ENCODE measurements around the gene MKRN3.
"Not testable (repeated sequence)": the region's sequence is repeated elsewhere in the genome, so short reads cannot be mapped to it uniquely, and the experiment has no call there.

MKRN3 gene

GRCh38 chr15:23589012-23589411 is 23.5 kb downstream of the MKRN3 start:
- DNase-seq = no peak

GRCh38 chr15:23594252-23594770 is 28.8 kb downstream of the MKRN3 start:
- no peak for DNase-seq

- DNase-seq = no peak
Measured at GRCh38 chr15:23595368-23595767, 29.9 kb downstream of the MKRN3 start.

GRCh38 chr15:23596736-23597135 is 31.3 kb downstream of the MKRN3 start:
- no peak for DNase-seq

GRCh38 chr15:23597278-23597677 is 31.8 kb downstream of the MKRN3 start:
- not testable (repeated sequence) for DNase-seq

- DNase-seq = no peak
Measured at GRCh38 chr15:23599053-23599452, 33.6 kb downstream of the MKRN3 start.

- no peak for DNase-seq
Measured at GRCh38 chr15:23602124-23602523, 36.6 kb downstream of the MKRN3 start.

GRCh38 chr15:23606226-23606625 is 40.8 kb downstream of the MKRN3 start:
- no peak for DNase-seq

GRCh38 chr15:23616536-23616935 is 51.1 kb downstream of the MKRN3 start:
- DNase-seq = no peak
